HCT116 (cell line): Measurements from ENCODE around the gene LGMN. TPM values are rescaled to one million over a fixed set of nuclear protein-coding genes. Genes with fewer than 3 reads are reported as not detected.

Source experiments
- ATAC-seq: fragments of 200-7000 bp; cut with Tn5 transposase; 2 replicates; pipeline ENCODE4 v1.9.1; 2020; ENCODE audit warnings: mild to moderate bottlenecking, moderate library complexity
- BruUV-seq: library from RNA; stranded (reverse); fragments of 400-500 nt; replicated peaks from 2 replicates; lab custom pipeline; 2021; lab: Mats Ljungman, UMichigan
- CTCF ChIA-PET: fragments of 300-600 bp; sonication (Branson Sonifier 250); formaldehyde crosslinking; loops from one replicate; lab custom pipeline; 2021; ENCODE audit warnings: antibody characterized with exemption; lab: Charles Lee
- POLR2A ChIA-PET: fragments of 300-600, 350-600 bp; sonication (Branson Sonifier 250); formaldehyde crosslinking; loops from one replicate; lab custom pipeline; 2021; ENCODE audit warnings: antibody characterized with exemption; lab: Charles Lee
- RAD21 ChIA-PET, 2 experiments: fragments of 300-600 bp; sonication (Branson Sonifier 250); formaldehyde crosslinking; loops; one replicate each; lab custom pipeline; 2023; ENCODE audit warnings: low total read pairs in 2 of 2; ENCODE audit not compliant: uncharacterized antibody in 2 of 2, unreplicated experiment in 2 of 2, low non-redundant PET in 1 of 2; lab: Charles Lee
- DNase-seq: peaks from one replicate; pipeline ENCODE4 v3.0.0-alpha.2; 2010; ENCODE audit warnings: low read depth, low spot score
- H2AFZ ChIP-seq: fragments of 200-600 bp; shearing (Covaris generic), sonication (generic); 2 replicates; pipeline ENCODE4 v1.6.1; 2017; ENCODE audit warnings: low read depth, mixed run types, mixed read lengths, antibody characterized with exemption, low read length; ENCODE audit not compliant: poor library complexity, severe bottlenecking
- H3K27ac ChIP-seq: 2 replicates; pipeline ENCODE4 v1.5.1; 2012; ENCODE audit warnings: low read depth, low read length
- H3K27me3 ChIP-seq: fragments of 200-600 bp; sonication (generic); 2 replicates; pipeline ENCODE4 v1.6.1; 2016; ENCODE audit warnings: mixed run types, low read length, mixed read lengths; ENCODE audit not compliant: insufficient read depth
- H3K36me3 ChIP-seq, 2 experiments: fragments of 200-500 bp in 1 of 2; fragments of 200-600 bp in 1 of 2; sonication (Bioruptor generic) in 1 of 2; sonication (generic) in 1 of 2; 2 replicates each; pipeline versions ENCODE4 v1.5.1 to v1.6.1; 2014 to 2016; ENCODE audit warnings: low read length in 2 of 2, inconsistent platforms in 1 of 2, mixed read lengths in 1 of 2, mixed run types in 1 of 2; ENCODE audit not compliant: insufficient read depth in 2 of 2, control insufficient read depth in 1 of 2
- H3K4me1 ChIP-seq, 2 experiments: fragments of 200-600 bp in 1 of 2; sonication (generic) in 1 of 2; 2 replicates each; pipeline versions ENCODE4 v1.5.1 to v1.6.1; 2012 to 2017; ENCODE audit warnings: low read length in 2 of 2, inconsistent platforms in 1 of 2, mild to moderate bottlenecking in 1 of 2, mixed read lengths in 1 of 2, mixed run types in 1 of 2, moderate library complexity in 1 of 2; ENCODE audit not compliant: insufficient read depth in 2 of 2, control insufficient read depth in 1 of 2
- H3K4me2 ChIP-seq: fragments of 200-600 bp; sonication (generic); 2 replicates; pipeline ENCODE4 v1.6.1; 2017; ENCODE audit warnings: mixed run types, low read length, mixed read lengths
- H3K4me3 ChIP-seq, 2 experiments: fragments of 200-600 bp in 1 of 2; sonication (generic) in 1 of 2; replicated peaks in 1 of 2; 2 replicates each; pipeline ENCODE4 v1.5.1; 2011 to 2016; ENCODE audit warnings: low read length in 2 of 2, control low read depth in 1 of 2, low read depth in 1 of 2, mild to moderate bottlenecking in 1 of 2, mixed read lengths in 1 of 2, mixed run types in 1 of 2
- H3K79me2 ChIP-seq: fragments of 200-600 bp; sonication (generic); 2 replicates; pipeline ENCODE4 v1.6.1; 2017; ENCODE audit warnings: mild to moderate bottlenecking, mixed run types, low read length, moderate library complexity, mixed read lengths; ENCODE audit not compliant: insufficient read depth
- H3K9ac ChIP-seq: fragments of 200-600 bp; sonication (generic); 2 replicates; pipeline ENCODE4 v1.6.1; 2016; ENCODE audit warnings: low read length, mixed read lengths
- H3K9me2 ChIP-seq: fragments of 200-600 bp; sonication (generic), shearing (Covaris generic); 2 replicates; pipeline ENCODE4 v1.6.1; 2017; ENCODE audit warnings: mixed run types, mild to moderate bottlenecking, moderate library complexity; ENCODE audit not compliant: insufficient read depth
- H3K9me3 ChIP-seq, 2 experiments: fragments of 200-500 bp in 1 of 2; fragments of 200-600 bp in 1 of 2; sonication (Bioruptor generic) in 1 of 2; sonication (generic) in 1 of 2; 2 replicates each; pipeline ENCODE4 v1.6.1; 2014 to 2017; ENCODE audit warnings: low read length in 2 of 2, mixed read lengths in 2 of 2, inconsistent platforms in 1 of 2, low read depth in 1 of 2, mild to moderate bottlenecking in 1 of 2, mixed run types in 1 of 2, moderate library complexity in 1 of 2; ENCODE audit not compliant: control insufficient read depth in 1 of 2, insufficient read depth in 1 of 2
- H4K20me1 ChIP-seq: fragments of 200-600 bp; sonication (generic), shearing (Covaris generic); 2 replicates; pipeline ENCODE4 v1.6.1; 2017; ENCODE audit warnings: mixed run types, mild to moderate bottlenecking, moderate library complexity; ENCODE audit not compliant: insufficient read depth
- CEBPB ChIP-seq: IDR thresholded peaks from 2 replicates; pipeline ENCODE4 v1.6.1; 2012; ENCODE audit warnings: low read depth
- EGR1 ChIP-seq: IDR thresholded peaks from 2 replicates; pipeline ENCODE4 v1.6.1; 2012; ENCODE audit warnings: low read depth
- JUND ChIP-seq: IDR thresholded peaks from 2 replicates; pipeline ENCODE4 v1.6.1; 2012
- MAX ChIP-seq: IDR thresholded peaks from 2 replicates; pipeline ENCODE4 v1.6.1; 2012
- POLR2AphosphoS5 ChIP-seq: IDR thresholded peaks from 2 replicates; pipeline ENCODE4 v1.6.1; 2011; ENCODE audit warnings: mild to moderate bottlenecking, low read depth, low read length, moderate library complexity
- RAD21 ChIP-seq: IDR thresholded peaks from 2 replicates; pipeline ENCODE4 v1.6.1; 2012; ENCODE audit warnings: low read depth, mild to moderate bottlenecking
- REST ChIP-seq: IDR thresholded peaks from 2 replicates; pipeline ENCODE4 v1.6.1; 2012; ENCODE audit warnings: low read depth
- SRF ChIP-seq: IDR thresholded peaks from 2 replicates; pipeline ENCODE4 v1.6.1; 2012; ENCODE audit warnings: low read depth
- YY1 ChIP-seq: IDR thresholded peaks from 2 replicates; pipeline ENCODE4 v1.6.1; 2011; ENCODE audit warnings: low read length, low read depth, moderate library complexity, mild to moderate bottlenecking; ENCODE audit not compliant: insufficient replicate concordance; ENCODE audit errors: extremely low read depth
- ZFX ChIP-seq: fragments of 450-650 bp; IDR thresholded peaks from 2 replicates; pipeline ENCODE4 v1.6.1; 2017
- ZNF274 ChIP-seq: fragments of 200-500 bp; sonication (Bioruptor generic); IDR thresholded peaks from 2 replicates; pipeline ENCODE4 v1.6.1; 2014; ENCODE audit warnings: mild to moderate bottlenecking, low read depth, low read length, inconsistent platforms
- intact Hi-C: fragments of 100-400 bp; cut with micrococcal nuclease; formaldehyde crosslinking; loops from 2 replicates; pipeline ENCODE4 v1.10.0; 2022
- total RNA-seq: library from RNA; stranded (reverse); gene quantifications from one replicate; pipeline ENCODE4 v1.2.1, GENCODE V29; 2021; ENCODE audit not compliant: unreplicated experiment

Gene LGMN
- total RNA-seq, 1 experiment from 2014 or later, result 44.9 TPM

GRCh38 chr14:92683041-92683440 is 65.4 kb downstream of the LGMN start:
- H3K9me3 ChIP-seq, result no peaks in the 10 kb centered on the region
- RAD21 ChIA-PET, result no interaction called here
- H3K79me2 ChIP-seq, result no peaks in the 10 kb centered on the region
- no peak overlapping the region for H3K4me3 ChIP-seq
- no peak overlapping the region for H3K27ac ChIP-seq
- no peak for TF ChIP-seq CEBPB
- no peak for TF ChIP-seq ZNF274
- TF ChIP-seq POLR2AphosphoS5, result no peak
- TF ChIP-seq ZFX, result no peak
- TF ChIP-seq EGR1, result no peak
- TF ChIP-seq MAX, result no peak
- TF ChIP-seq REST, result no peak
- TF ChIP-seq RAD21, result no peak
- no peak for TF ChIP-seq JUND
- TF ChIP-seq SRF, result no peak
- TF ChIP-seq YY1, result no peak
- TF ChIP-seq, all 23 proteins: peak for 0
- H3K4me2 ChIP-seq, result no peak overlapping the region
- H3K9me2 ChIP-seq, result no peaks in the 10 kb centered on the region
- ATAC-seq (no peak), DNase-seq (no peak)
- peaks cover 2 to 15% of the 10 kb centered on the region in 2 experiments; a peak in 1 of 4 replicates for H3K36me3 ChIP-seq
- POLR2A ChIA-PET, result no interaction called here
- no peaks in the 10 kb centered on the region for H3K27me3 ChIP-seq
- H3K4me1 ChIP-seq, result peaks cover 8 to 28% of the 10 kb centered on the region in 2 experiments; a peak in 3 of 4 replicates
- H3K9ac ChIP-seq, result no peak overlapping the region
- CTCF ChIA-PET, result no interaction called here
- intact Hi-C loops, result loop anchor here (5.0 to 10.0 kb wide), 4 partner anchors 98 to 546 kb away; no protein-coding TSS in a partner anchor
- no TSS peak for BruUV-seq
- no peaks in the 10 kb centered on the region for H4K20me1 ChIP-seq
- H2AFZ ChIP-seq, result no peak overlapping the region
